ENCODE results near the gene KBTBD2.
"Not testable (repeated sequence)": the region's sequence is repeated elsewhere in the genome, so short reads cannot be mapped to it uniquely, and the experiment has no call there.

KBTBD2 gene

DNA sequence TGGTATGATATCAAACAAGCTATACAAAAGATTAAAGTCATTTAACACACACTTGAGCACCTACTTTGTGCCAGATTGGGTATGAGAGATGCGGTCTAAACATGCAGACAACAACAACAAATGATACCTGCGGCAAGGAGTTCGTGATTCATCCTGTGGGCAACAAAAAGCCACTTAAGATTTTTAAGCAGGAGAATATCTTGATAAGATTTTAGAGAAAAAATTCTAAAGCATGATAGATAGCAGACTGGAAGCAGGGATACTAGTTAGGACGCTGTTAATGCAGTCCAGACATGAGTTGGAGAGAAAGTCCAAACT is 1.6 kb upstream of the KBTBD2 start:
- DNase-seq (ENCODE audit: low read depth in 2 of 2), result no peak

DNA sequence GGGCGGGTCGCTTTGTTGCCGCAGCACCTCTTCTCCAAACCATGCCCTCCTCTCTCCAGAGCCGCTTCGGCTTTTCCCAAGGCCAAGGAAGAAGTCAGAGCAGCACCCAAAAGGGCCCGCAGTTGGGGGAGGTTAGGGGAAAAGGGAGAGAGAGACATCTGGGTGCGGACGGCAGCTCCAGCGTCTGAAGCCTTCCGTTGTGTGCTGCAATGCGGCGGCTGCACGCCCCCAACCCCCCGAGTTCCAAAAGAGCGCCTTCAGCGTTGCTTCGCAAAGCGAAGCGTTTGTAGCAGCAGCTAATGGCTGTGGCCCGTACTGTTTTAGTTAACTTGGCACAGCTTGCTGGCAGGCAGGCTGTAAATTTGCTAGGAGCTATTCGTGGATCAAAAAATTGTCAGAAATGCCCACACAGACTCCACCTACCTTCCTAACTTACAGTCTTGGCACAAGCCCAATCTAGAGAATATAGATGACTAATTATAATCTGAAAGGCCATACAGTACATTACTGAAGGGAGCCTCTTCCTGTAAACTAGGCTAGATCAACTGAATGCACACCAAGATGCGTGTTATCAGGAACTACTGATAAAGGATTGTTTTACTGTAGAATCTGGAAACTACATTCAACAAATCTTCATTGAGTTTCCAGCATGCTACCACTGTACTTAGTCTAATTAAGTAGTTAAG is 1.1 kb upstream of the KBTBD2 start:
- peak; percentile 32 to 36 for DNase-seq (ENCODE audit: low read depth in 2 of 2)

- peak; percentile 97 to 99 for DNase-seq (ENCODE audit: low read depth in 2 of 2)
Measured at GRCh38 chr7:32891800-32892520, 400 bp upstream of the KBTBD2 start.

- DNase-seq (ENCODE audit: low read depth in 2 of 2), result no peak
Measured at GRCh38 chr7:32890793-32891042, 842 bp downstream of the KBTBD2 start.

- DNase-seq (ENCODE audit: low read depth in 2 of 2), result no peak
Measured at GRCh38 chr7:32890010-32890792, 1.4 kb downstream of the KBTBD2 start.

GRCh38 chr7:32888505-32888904 is 3.1 kb downstream of the KBTBD2 start:
- DNase-seq (ENCODE audit: low read depth in 2 of 2), result no peak

DNA sequence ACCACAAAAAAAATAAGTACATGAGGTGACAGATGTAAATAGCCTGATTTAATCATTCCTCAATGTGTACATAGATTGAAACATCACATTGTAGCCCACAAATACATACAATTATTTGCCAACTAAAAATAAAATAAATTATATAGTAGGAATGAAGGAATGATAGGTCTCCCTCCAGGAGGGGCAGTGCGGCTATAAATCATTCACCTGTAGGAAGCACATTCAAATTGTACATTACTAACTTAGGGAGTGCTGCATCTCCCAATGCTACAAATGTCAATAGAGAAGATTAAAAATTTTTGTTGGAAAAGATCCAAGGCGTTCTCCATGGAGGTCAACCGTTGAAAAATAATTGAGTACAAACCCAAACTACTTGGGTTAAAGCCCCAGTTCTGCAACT is 4.2 kb downstream of the KBTBD2 start:
- no peak for DNase-seq (ENCODE audit: low read depth in 2 of 2)

DNA sequence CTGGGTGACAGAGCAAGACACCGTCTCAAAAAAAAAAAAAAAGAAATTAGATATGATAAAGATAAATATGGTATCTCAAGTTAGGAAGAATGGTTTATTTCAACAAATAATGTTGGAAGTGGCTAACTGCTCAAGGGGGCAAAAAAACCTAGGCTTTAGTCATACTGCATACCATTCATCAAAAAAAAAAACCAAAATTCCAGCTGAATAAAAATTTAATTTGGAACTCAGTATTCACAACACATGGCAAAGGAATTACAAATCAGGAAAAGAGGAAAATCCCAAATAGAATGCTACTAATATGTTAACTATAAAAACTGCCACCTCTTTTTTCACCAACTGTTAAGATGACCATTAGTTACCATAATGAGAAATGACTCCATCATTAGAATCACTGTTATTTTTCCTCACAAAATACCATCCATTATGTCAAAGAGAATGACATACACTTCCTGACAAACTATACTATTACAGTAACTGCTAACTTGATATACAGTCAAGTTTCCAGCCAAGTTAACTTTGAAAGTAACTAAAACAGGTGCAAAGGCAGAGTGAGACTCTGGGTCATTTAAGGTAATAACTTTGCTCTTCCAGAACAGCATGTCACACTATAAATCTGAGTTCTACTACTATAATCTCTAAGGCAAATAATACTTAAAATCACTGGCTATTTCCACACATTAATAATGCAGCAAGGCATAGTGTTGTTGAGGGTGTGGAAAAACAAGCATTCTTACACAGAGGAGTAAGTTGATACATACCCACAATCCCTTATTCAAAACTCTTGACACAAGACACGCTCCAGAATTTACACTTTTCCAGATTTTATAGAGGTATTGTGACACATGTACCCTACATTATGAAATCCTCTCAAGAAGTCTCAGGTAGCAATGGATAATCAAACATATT is 10.2 kb downstream of the KBTBD2 start:
- DNase-seq (ENCODE audit: low read depth in 2 of 2), result no peak

DNA sequence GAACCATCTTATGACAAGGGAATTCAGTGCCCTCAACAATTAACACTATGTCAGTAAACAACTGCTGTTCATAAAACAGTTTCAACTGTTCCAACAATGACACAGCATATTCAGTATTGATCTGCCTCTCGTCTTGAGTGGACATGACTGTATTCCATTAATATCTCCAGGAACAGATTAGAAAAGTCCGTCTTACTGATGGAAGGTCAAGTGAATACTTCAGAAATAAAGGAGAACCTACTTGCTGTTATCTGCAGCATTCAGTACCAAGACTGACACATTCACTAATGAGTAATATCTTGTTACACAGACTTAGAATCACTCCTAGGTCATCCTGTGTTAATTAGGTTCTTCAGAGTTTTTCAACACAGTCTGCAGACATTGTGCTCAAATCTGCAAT is 12.1 kb downstream of the KBTBD2 start:
- DNase-seq (ENCODE audit: low read depth in 2 of 2), result no peak

DNA sequence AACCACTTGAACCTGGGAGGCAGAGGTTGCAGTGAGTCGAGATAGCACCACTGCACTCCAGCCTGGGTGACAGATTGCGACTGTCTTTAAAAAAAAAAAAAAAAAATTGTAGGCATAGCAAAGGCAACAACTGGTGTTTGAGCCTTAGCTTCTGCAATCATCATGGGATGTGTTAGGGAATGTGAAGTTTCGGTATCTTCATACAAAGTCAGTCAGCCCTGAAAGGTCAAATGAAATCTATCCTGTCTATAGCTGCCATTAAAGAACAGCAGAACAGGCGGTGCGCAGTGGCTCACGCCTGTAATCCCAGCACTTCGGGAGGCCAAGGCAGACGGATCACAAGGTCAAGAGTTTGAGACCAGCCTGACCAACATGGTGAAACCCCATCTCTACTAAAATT is 13.5 kb downstream of the KBTBD2 start:
- not testable (repeated sequence) for DNase-seq (ENCODE audit: low read depth in 2 of 2)

- no peak for DNase-seq (ENCODE audit: low read depth in 2 of 2)
Measured at GRCh38 chr7:32872421-32872820, 19.1 kb downstream of the KBTBD2 start.

DNA sequence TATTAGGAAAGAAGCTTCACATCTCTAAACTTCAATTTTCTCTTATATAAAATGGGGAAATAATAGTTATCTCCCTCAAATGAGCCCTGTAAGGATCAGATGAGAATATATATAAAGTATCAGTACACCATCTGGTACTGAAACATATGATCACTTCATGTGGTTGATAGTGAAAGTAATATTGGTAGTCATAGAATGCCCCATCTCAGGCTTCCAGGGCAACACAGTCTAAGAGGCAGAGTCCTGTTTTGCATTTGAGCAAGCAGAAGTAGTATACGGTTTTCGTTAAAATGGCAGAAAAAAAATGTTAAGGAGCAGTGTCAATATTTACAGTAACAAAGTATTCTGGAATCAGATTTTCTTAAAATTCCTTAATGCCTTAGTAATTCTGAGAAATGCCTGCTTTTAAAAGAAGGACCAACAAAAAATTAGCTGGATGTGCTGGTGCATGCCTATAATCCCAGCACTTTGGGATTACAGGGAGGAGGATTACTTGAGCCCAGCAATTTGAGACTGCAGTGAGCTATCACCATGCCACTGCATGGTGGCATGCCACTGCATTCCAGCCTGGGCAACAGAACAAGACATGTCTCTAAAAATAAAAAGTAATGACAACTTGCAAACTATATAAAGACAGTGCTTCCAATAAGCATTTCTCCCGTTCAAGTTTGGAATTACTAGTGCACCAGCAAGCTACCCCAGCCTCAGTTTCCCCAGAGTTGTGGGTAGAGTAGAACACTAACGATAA is 19.8 kb downstream of the KBTBD2 start:
- no peak for DNase-seq (ENCODE audit: low read depth in 2 of 2)

GRCh38 chr7:32870298-32870697 is 21.3 kb downstream of the KBTBD2 start:
- no peak for DNase-seq (ENCODE audit: low read depth in 2 of 2)

GRCh38 chr7:32869716-32870115 is 21.8 kb downstream of the KBTBD2 start:
- DNase-seq (ENCODE audit: low read depth in 2 of 2), result no peak

- no peak for DNase-seq (ENCODE audit: low read depth in 2 of 2)
Measured at GRCh38 chr7:32868116-32868515, 23.4 kb downstream of the KBTBD2 start.

GRCh38 chr7:32865448-32866030 is 26.0 kb downstream of the KBTBD2 start:
- no peak for DNase-seq (ENCODE audit: low read depth in 2 of 2)

DNA sequence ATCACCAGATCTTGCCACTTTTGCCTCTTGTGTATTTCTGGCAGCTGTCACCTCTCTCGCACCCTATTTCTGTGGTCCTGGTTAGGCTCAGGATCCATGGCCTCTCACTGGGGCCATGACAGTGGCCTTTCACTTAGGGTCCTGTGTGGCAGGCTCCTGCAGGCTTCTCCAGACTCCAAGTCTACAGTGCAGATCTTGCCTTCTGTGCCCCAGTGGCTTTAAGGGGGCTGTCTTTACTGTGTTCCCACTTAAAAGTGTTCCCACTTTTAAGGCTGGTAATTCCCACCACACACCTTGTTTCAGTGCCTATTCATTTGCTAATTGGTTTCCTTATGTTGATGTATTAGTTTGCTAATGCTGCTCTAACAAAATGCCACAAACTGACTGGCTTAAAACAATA is 27.7 kb downstream of the KBTBD2 start:
- not testable (repeated sequence) for DNase-seq (ENCODE audit: low read depth in 2 of 2)

GRCh38 chr7:32860090-32860489 is 31.5 kb downstream of the KBTBD2 start:
- no peak for DNase-seq (ENCODE audit: low read depth in 2 of 2)

GRCh38 chr7:32858648-32859047 is 32.9 kb downstream of the KBTBD2 start:
- DNase-seq (ENCODE audit: low read depth in 2 of 2), result no peak

DNA sequence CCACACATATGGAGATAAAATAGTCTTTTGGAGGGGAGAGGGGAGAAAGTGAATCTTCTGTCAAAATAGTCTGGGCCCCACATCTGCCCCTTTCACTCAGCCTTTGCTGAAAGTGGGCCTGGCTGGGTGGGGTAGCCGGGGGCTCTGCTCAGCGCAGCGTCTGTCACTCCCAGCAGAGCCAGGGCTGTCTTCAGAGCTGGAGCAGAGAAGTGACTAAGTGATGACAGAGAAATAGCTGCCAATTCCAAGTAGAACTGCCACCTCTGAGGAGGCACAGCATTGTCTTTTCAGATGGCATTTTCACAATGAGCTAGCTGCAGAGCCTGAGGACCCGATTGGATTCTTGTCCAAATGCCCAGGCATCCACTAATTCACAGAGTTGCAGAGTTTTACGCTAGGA is 34.5 kb downstream of the KBTBD2 start:
- DNase-seq (ENCODE audit: low read depth in 2 of 2), result not testable (repeated sequence)
